EL (cell line): ENCODE data around the gene GP1BB.

Experiments
- DNase-seq: peaks from one replicate; pipeline ENCODE4 v3.0.0-alpha.2; 2016

GP1BB gene

GRCh38 chr22:19756288-19757128 is 33.2 kb downstream of the GP1BB start:
- peak; percentile 29 for DNase-seq

- DNase-seq: no peak
Observed at GRCh38 chr22:19757140-19757984, 34.0 kb downstream of the GP1BB start.

- no peak for DNase-seq
Observed at GRCh38 chr22:19757985-19758895, 34.9 kb downstream of the GP1BB start.

- no peak for DNase-seq
Observed at GRCh38 chr22:19758896-19759426, 35.6 kb downstream of the GP1BB start.

- no peak for DNase-seq
Observed at GRCh38 chr22:19759427-19760057, 36.2 kb downstream of the GP1BB start.

- DNase-seq: no peak
Observed at GRCh38 chr22:19760058-19760950, 37.0 kb downstream of the GP1BB start, which contains the start of gene TBX1. TBX1 (plus strand) TSS chr22:19760778; CDS start chr22:19760844, 66 bp downstream.

GRCh38 chr22:19760951-19761724 is 37.8 kb downstream of the GP1BB start:
- DNase-seq: no peak

GRCh38 chr22:19761725-19762567 is 38.6 kb downstream of the GP1BB start:
- DNase-seq: no peak

GRCh38 chr22:19762568-19763457 is 39.5 kb downstream of the GP1BB start:
- no peak for DNase-seq

GRCh38 chr22:19763458-19764298 is 40.3 kb downstream of the GP1BB start:
- no peak for DNase-seq

- DNase-seq: no peak
Observed at GRCh38 chr22:19764299-19764593, 40.9 kb downstream of the GP1BB start.

- DNase-seq: no peak
Observed at GRCh38 chr22:19764636-19765476, 41.5 kb downstream of the GP1BB start.

- no peak for DNase-seq
Observed at GRCh38 chr22:19765477-19766239, 42.3 kb downstream of the GP1BB start.

- no peak for DNase-seq
Observed at GRCh38 chr22:19766240-19766510, 42.8 kb downstream of the GP1BB start.

GRCh38 chr22:19766511-19767426 is 43.4 kb downstream of the GP1BB start:
- peak; percentile 28 for DNase-seq
